Progenitor cell of endocrine pancreas (in vitro differentiated cells): ENCODE data around the gene LAMC1. TPM values are rescaled to one million over a fixed set of nuclear protein-coding genes. Genes with fewer than 3 reads are reported as not detected.
A peak's percentile ranks its signal among the peaks of the same experiment; 100 is the strongest.

Experiments used
- DNase-seq: peaks from one replicate; pipeline ENCODE4 v3.0.0; 2021; ENCODE audit warnings: low spot score; ENCODE audit not compliant: unreplicated experiment
- H3K27ac Mint-ChIP-seq: 2 replicates; pipeline ENCODE4 v1.8.0; 2021; ENCODE audit warnings: mild to moderate bottlenecking, moderate library complexity, mixed read lengths
- H3K27me3 Mint-ChIP-seq: 2 replicates; pipeline ENCODE4 v1.8.0; 2021; ENCODE audit warnings: mixed read lengths
- H3K36me3 Mint-ChIP-seq: 2 replicates; pipeline ENCODE4 v1.8.0; 2022; ENCODE audit warnings: mixed read lengths; ENCODE audit not compliant: insufficient read depth
- H3K4me1 Mint-ChIP-seq: 2 replicates; pipeline ENCODE4 v1.8.0; 2021; ENCODE audit warnings: low read depth, mixed read lengths
- H3K4me3 Mint-ChIP-seq: 2 replicates; pipeline ENCODE4 v1.8.0; 2021; ENCODE audit warnings: low read depth, mild to moderate bottlenecking, moderate library complexity, mixed read lengths
- H3K9me3 Mint-ChIP-seq: 2 replicates; pipeline ENCODE4 v1.8.0; 2021; ENCODE audit warnings: low read depth, mixed read lengths
- CTCF ChIP-seq: fragments of 200-600 bp; sonication (generic); IDR thresholded peaks from one replicate; pipeline ENCODE4 v1.5.0; 2021; ENCODE audit warnings: antibody characterized with exemption, mild to moderate bottlenecking; ENCODE audit not compliant: unreplicated experiment
- total RNA-seq: library from RNA; stranded (reverse); gene quantifications from 2 replicates; pipeline ENCODE4 v1.2.1, GENCODE V29; 2021

Gene LAMC1
- total RNA-seq, 1 donor from 2014 or later: 72.9 TPM

GRCh38 chr1:183150445-183150844, 127.2 kb downstream of the LAMC1 start:
- no peak overlapping the region for H3K4me3 Mint-ChIP-seq
- DNase-seq: no peak
- no peaks in the 10 kb centered on the region for H3K36me3 Mint-ChIP-seq
- H3K4me1 Mint-ChIP-seq: peaks cover 4% of the 10 kb centered on the region
- H3K27me3 Mint-ChIP-seq: no peaks in the 10 kb centered on the region
- TF ChIP-seq CTCF: no peak
- no peak overlapping the region for H3K27ac Mint-ChIP-seq
- no peaks in the 10 kb centered on the region for H3K9me3 Mint-ChIP-seq

GRCh38 chr1:183152180-183152579, 129.0 kb downstream of the LAMC1 start:
- Mint-ChIP-seq H3K27me3 (no peaks in the 10 kb centered on the region), H3K36me3 (no peaks in the 10 kb centered on the region), H3K4me3 (no peak overlapping the region), H3K9me3 (no peaks in the 10 kb centered on the region), H3K4me1 (peaks cover 4% of the 10 kb centered on the region), H3K27ac (no peak overlapping the region)
- no peak for DNase-seq
- no peak for TF ChIP-seq CTCF

GRCh38 chr1:183155939-183156338, 132.7 kb downstream of the LAMC1 start:
- H3K9me3 Mint-ChIP-seq: no peaks in the 10 kb centered on the region
- DNase-seq: no peak
- H3K4me3 Mint-ChIP-seq: no peak overlapping the region
- H3K36me3 Mint-ChIP-seq: no peaks in the 10 kb centered on the region
- TF ChIP-seq CTCF: no peak
- no peaks in the 10 kb centered on the region for H3K27me3 Mint-ChIP-seq
- no peak overlapping the region for H3K27ac Mint-ChIP-seq
- H3K4me1 Mint-ChIP-seq: no peaks in the 10 kb centered on the region

DNA sequence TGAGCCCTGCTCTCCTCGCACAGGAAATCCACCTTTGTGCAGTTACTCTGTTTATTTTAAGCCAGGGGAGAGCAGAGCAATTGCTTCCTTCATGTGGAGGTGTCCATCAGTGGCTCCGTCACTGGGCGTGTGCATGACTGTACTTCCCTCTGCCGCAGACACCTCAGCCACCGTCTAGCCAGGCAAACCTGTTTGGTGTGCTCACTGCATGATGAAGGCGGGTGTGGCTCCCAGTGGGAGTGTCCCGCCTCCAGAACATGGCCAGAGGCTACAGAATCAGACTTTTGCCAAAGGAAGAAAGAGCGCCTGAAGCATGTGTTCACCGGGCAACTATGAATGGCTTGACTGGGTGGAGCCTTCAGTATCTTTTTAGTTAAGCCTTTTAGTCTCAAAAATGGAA, 136.7 kb downstream of the LAMC1 start:
- H3K27me3 Mint-ChIP-seq: no peaks in the 10 kb centered on the region
- no peaks in the 10 kb centered on the region for H3K9me3 Mint-ChIP-seq
- TF ChIP-seq CTCF: no peak
- peaks cover 1% of the 10 kb centered on the region for H3K4me1 Mint-ChIP-seq
- peak; percentile 10 for DNase-seq
- no peak overlapping the region for H3K4me3 Mint-ChIP-seq
- no peaks in the 10 kb centered on the region for H3K36me3 Mint-ChIP-seq
- H3K27ac Mint-ChIP-seq: no peak overlapping the region

GRCh38 chr1:183161391-183161790, 138.2 kb downstream of the LAMC1 start:
- Mint-ChIP-seq H3K9me3 (no peaks in the 10 kb centered on the region), H3K4me1 (peaks cover 1% of the 10 kb centered on the region)

More at GRCh38 chr1:183161391-183161790, 138.2 kb downstream of the LAMC1 start:
- Mint-ChIP-seq H3K4me3 (no peak overlapping the region), H3K36me3 (no peaks in the 10 kb centered on the region), H3K27me3 (no peaks in the 10 kb centered on the region), H3K27ac (no peak overlapping the region)
- no peak for TF ChIP-seq CTCF
- DNase-seq: no peak
